GM12878 (cell line): ENCODE results near the gene LEPR. TPM values are rescaled to one million over a fixed set of nuclear protein-coding genes. Genes with fewer than 3 reads are reported as not detected.

ENCODE experiments used
- ATAC-seq: fragments of 200-7000 bp; cut with Tn5 transposase; 3 replicates; pipeline ENCODE4 v1.9.1; 2020; ENCODE audit warnings: mild to moderate bottlenecking, moderate library complexity
- BruUV-seq: library from RNA; stranded (reverse); fragments of 400-500 nt; replicated peaks from 2 replicates; lab custom pipeline; 2021; lab: Mats Ljungman, UMichigan
- CTCF ChIA-PET: fragments of 300-600 bp; sonication (Branson Sonifier 250); formaldehyde crosslinking; extraction: SDS; loops from one replicate; lab custom pipeline; 2021; ENCODE audit warnings: inconsistent platforms; lab: Yijun Ruan, JAX
- POLR2A ChIA-PET: fragments of 350-600 bp; formaldehyde crosslinking; extraction: SDS; loops from one replicate; lab custom pipeline; 2021; ENCODE audit warnings: inconsistent platforms; lab: Charles Lee
- RAD21 ChIA-PET: fragments of 300-600 bp; sonication (Branson Sonifier 250); formaldehyde crosslinking; loops from one replicate; lab custom pipeline; 2023; ENCODE audit warnings: antibody characterized with exemption; ENCODE audit not compliant: unreplicated experiment; lab: Charles Lee
- SMC1A ChIA-PET: fragments of 300-600 bp; sonication (Branson Sonifier 250); formaldehyde crosslinking; loops from one replicate; lab custom pipeline; 2023; ENCODE audit not compliant: unreplicated experiment, uncharacterized antibody; lab: Charles Lee
- DNase-seq: peaks from one replicate; pipeline ENCODE4 v3.0.0-alpha.2; 2011; ENCODE audit warnings: low read depth, low spot score
- FAIRE-seq: peaks from 3 replicates; lab custom pipeline; 2011; peaks lifted over from hg19 to GRCh38; lab: Jason Lieb, UNC
- H2AFZ ChIP-seq: 2 replicates; pipeline ENCODE4 v1.6.0; 2011; ENCODE audit warnings: low read depth, low read length, control low read depth; ENCODE audit not compliant: control insufficient read depth
- H3K27ac ChIP-seq: 2 replicates; pipeline ENCODE4 v1.5.1; 2011; ENCODE audit warnings: control low read depth; ENCODE audit not compliant: control insufficient read depth, insufficient read depth
- H3K27me3 ChIP-seq, 2 experiments: replicated peaks in 1 of 2; 2 replicates each; pipeline versions ENCODE4 v1.6.0 to v1.6.1; 2011; ENCODE audit warnings: low read length in 1 of 2; ENCODE audit not compliant: control insufficient read depth in 2 of 2, insufficient read depth in 2 of 2
- H3K36me3 ChIP-seq, 2 experiments: 2 replicates each; pipeline ENCODE4 v1.5.1; 2011; ENCODE audit warnings: low read length in 1 of 2; ENCODE audit not compliant: control insufficient read depth in 2 of 2, insufficient read depth in 2 of 2
- H3K4me1 ChIP-seq: 2 replicates; pipeline ENCODE4 v1.6.1; 2011; ENCODE audit warnings: mild to moderate bottlenecking, low read length, moderate library complexity, mixed read lengths; ENCODE audit not compliant: control insufficient read depth, insufficient read depth
- H3K4me2 ChIP-seq: 2 replicates; pipeline ENCODE4 v1.6.0; 2011; ENCODE audit warnings: control low read depth; ENCODE audit not compliant: control insufficient read depth, insufficient read depth
- H3K4me3 ChIP-seq: fragments of 200-600 bp; sonication (generic); 2 replicates; pipeline ENCODE4 v1.5.1; 2016
- H3K79me2 ChIP-seq: 2 replicates; pipeline ENCODE4 v1.6.0; 2011; ENCODE audit warnings: low read length; ENCODE audit not compliant: control insufficient read depth, insufficient read depth
- H3K9ac ChIP-seq: 2 replicates; pipeline ENCODE4 v1.8.0; 2011; ENCODE audit warnings: low read length, control low read depth, mixed read lengths; ENCODE audit not compliant: control insufficient read depth, insufficient read depth
- H3K9me3 ChIP-seq: replicated peaks from 3 replicates; pipeline ENCODE4 v1.5.1; 2011; ENCODE audit warnings: mild to moderate bottlenecking, low read length; ENCODE audit not compliant: control insufficient read depth, insufficient read depth
- H4K20me1 ChIP-seq: 2 replicates; pipeline ENCODE4 v1.6.0; 2011; ENCODE audit not compliant: control insufficient read depth, insufficient read depth
- E4F1 ChIP-seq: fragments of 450-650 bp; IDR thresholded peaks from 2 replicates; pipeline ENCODE4 v1.6.1; 2018; ENCODE audit warnings: borderline replicate concordance, mild to moderate bottlenecking; ENCODE audit not compliant: partially characterized antibody
- ETV6 ChIP-seq, 2 experiments: fragments of 450-650 bp in 1 of 2; IDR thresholded peaks in 1 of 2; conservative IDR thresholded peaks in 1 of 2; 2 replicates each; pipeline ENCODE4 v1.6.1; 2014; ENCODE audit warnings: antibody characterized with exemption in 1 of 2, borderline replicate concordance in 1 of 2, low read depth in 1 of 2, mild to moderate bottlenecking in 1 of 2, moderate library complexity in 1 of 2
- GABPA ChIP-seq: IDR thresholded peaks from 2 replicates; pipeline ENCODE4 v1.6.1; 2014; ENCODE audit warnings: antibody characterized with exemption, low read depth, mild to moderate bottlenecking, inconsistent platforms
- IRF5 ChIP-seq: fragments of 450-650 bp; IDR thresholded peaks from 2 replicates; pipeline ENCODE4 v1.6.1; 2017; ENCODE audit warnings: borderline replicate concordance
- MYC ChIP-seq: IDR thresholded peaks from 2 replicates; pipeline ENCODE4 v1.6.1; 2011; ENCODE audit warnings: mild to moderate bottlenecking, low read length, moderate library complexity, inconsistent platforms; ENCODE audit not compliant: insufficient read depth, insufficient replicate concordance, insufficient read length, severe bottlenecking
- NFYA ChIP-seq: IDR thresholded peaks from 2 replicates; pipeline ENCODE4 v1.6.1; 2011; ENCODE audit warnings: low read depth, mild to moderate bottlenecking, low read length, improper control_type of control experiment, borderline replicate concordance
- PML ChIP-seq: IDR thresholded peaks from 2 replicates; pipeline ENCODE4 v1.6.1; 2012; ENCODE audit warnings: low read length, inconsistent platforms
- POU2F2 ChIP-seq: IDR thresholded peaks from 3 replicates; pipeline ENCODE4 v1.6.1; 2011; ENCODE audit warnings: low read depth, mild to moderate bottlenecking, low read length, borderline replicate concordance
- RBBP5 ChIP-seq: fragments of 200-600 bp; sonication (generic); conservative IDR thresholded peaks from 2 replicates; pipeline ENCODE4 v1.6.1; 2016
- SIN3A ChIP-seq: IDR thresholded peaks from 2 replicates; pipeline ENCODE4 v1.6.1; 2012; ENCODE audit warnings: low read depth, low read length, improper control_type of control experiment
- ZNF217 ChIP-seq: fragments of 450-650 bp; IDR thresholded peaks from 2 replicates; pipeline ENCODE4 v1.6.1; 2017; ENCODE audit warnings: antibody characterized with exemption, mild to moderate bottlenecking
- WGBS: methylation state at CpG from one replicate; pipeline ENCODE4 v1.1.6; 2016; ENCODE audit warnings: low lambda C conversion rate; ENCODE audit not compliant: insufficient replicate concordance, insufficient coverage; ENCODE audit errors: missing lambda C conversion rate; 5-methylcytosine and 5-hydroxymethylcytosine counted together
- in situ Hi-C: fragments of 300-500 bp; cut with MboI; formaldehyde crosslinking; loops from 9 replicates; pipeline ENCODE4 v1.14.3; 2018; ENCODE audit warnings: mixed read lengths
- intact Hi-C: fragments of 100-400 bp; cut with micrococcal nuclease; formaldehyde crosslinking; loops from one replicate; pipeline ENCODE4 v1.14.2; 2022; ENCODE audit not compliant: unreplicated experiment
- polyA plus RNA-seq, 11 experiments: library from polyadenylated mRNA; depleted of rRNA in 4 of 11; unstranded in 6 of 11; stranded (reverse) in 5 of 11; fragments of >200 nt; fragmentation: Nextera tagmentation in 4 of 11; fragmentation: Illumina TruSeq in 1 of 11; extraction: Ambion mirVana in 4 of 11; extraction: Trizol in 1 of 11; gene quantifications; 1 replicate in 1 of 11; 2 replicates in 10 of 11; pipeline versions ENCODE4 v1.2.1 to v1.2.3, GENCODE V29; 2011 to 2016; ENCODE audit warnings: inconsistent platforms in 2 of 11, missing spikeins in 2 of 11, low read depth in 1 of 11
- total RNA-seq, 4 experiments: library from RNA; depleted of rRNA in 3 of 4; stranded (reverse); fragments of >200 nt in 3 of 4; fragmentation: Illumina TruSeq in 1 of 4; extraction: Trizol in 1 of 4; gene quantifications; 2 replicates each; pipeline versions ENCODE4 v1.2.1 to v1.2.3, GENCODE V29; 2013 to 2021
- TF ChIP-seq, protein P1 (sequence below): fragments of 450-650 bp; IDR thresholded peaks from 2 replicates; pipeline ENCODE4 v1.6.1; 2017; ENCODE audit warnings: low read depth, mild to moderate bottlenecking, moderate library complexity
- TF ChIP-seq, protein P2 (sequence below): IDR thresholded peaks from 2 replicates; pipeline ENCODE4 v1.6.1; 2011; ENCODE audit warnings: low read depth, mild to moderate bottlenecking, low read length, moderate library complexity, borderline replicate concordance; ENCODE audit errors: extremely low read depth
- TF ChIP-seq, protein P3 (sequence below): fragments of 450-650 bp; IDR thresholded peaks from 2 replicates; pipeline ENCODE4 v1.6.1; 2017; ENCODE audit warnings: mild to moderate bottlenecking
- TF ChIP-seq, protein P4 (sequence below): IDR thresholded peaks from 2 replicates; pipeline ENCODE4 v1.6.1; 2012; ENCODE audit warnings: low read length, inconsistent platforms

LEPR gene
- total and polyA plus RNA-seq, 10 of the 15 experiments (the other 5 are each of a cell fraction or from before 2014, with no cell fraction given), result 0.49 to 3.7 (median 1.2) TPM

DNA sequence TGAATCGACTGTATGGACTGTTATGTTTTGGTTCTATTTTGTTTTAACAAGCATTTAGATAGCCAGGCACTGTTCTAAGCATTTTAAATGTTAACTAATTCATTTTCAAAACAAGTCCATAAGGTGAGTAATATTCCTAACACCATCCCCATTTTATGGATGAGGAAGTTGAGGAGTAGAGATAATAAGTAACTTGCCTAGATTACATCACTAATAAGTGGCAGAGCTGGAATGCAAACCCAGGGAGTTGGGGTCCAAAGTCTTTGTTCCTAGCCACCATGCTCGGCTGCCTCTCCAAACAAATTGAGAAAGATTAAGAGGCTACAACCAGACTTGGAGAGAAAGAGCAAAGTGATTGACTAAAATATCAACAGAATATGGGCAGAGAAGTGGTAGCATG is 12.6 kb upstream of the LEPR start:
- ChIA-PET CTCF (no interaction called here), RAD21 (no interaction called here), SMC1A (interaction anchor here (0.7 kb wide), 1 partner anchor 16 kb away, joined by 3 read pairs; no protein-coding TSS in a partner anchor)
- TF ChIP-seq SIN3A (no peak), POU2F2 (no peak), MYC (no peak), NFYA (no peak), RBBP5 (no peak), ZNF217 (no peak), IRF5 (no peak), ETV6 (conservative IDR thresholded peaks at IDR 0.05 in 1 of 2, IDR thresholded peaks at IDR 0.05 in 1 of 2; ENCODE audit: borderline replicate concordance in 1 of 2, low read depth in 1 of 2) (no peak), E4F1 (no peak), PML (no peak), GABPA (no peak)
- TF ChIP-seq, protein P1, sequence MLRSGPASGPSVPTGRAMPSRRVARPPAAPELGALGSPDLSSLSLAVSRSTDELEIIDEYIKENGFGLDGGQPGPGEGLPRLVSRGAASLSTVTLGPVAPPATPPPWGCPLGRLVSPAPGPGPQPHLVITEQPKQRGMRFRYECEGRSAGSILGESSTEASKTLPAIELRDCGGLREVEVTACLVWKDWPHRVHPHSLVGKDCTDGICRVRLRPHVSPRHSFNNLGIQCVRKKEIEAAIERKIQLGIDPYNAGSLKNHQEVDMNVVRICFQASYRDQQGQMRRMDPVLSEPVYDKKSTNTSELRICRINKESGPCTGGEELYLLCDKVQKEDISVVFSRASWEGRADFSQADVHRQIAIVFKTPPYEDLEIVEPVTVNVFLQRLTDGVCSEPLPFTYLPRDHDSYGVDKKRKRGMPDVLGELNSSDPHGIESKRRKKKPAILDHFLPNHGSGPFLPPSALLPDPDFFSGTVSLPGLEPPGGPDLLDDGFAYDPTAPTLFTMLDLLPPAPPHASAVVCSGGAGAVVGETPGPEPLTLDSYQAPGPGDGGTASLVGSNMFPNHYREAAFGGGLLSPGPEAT, result no peak
- TF ChIP-seq, protein P2, sequence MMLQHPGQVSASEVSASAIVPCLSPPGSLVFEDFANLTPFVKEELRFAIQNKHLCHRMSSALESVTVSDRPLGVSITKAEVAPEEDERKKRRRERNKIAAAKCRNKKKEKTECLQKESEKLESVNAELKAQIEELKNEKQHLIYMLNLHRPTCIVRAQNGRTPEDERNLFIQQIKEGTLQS, result no peak
- TF ChIP-seq, protein P3, sequence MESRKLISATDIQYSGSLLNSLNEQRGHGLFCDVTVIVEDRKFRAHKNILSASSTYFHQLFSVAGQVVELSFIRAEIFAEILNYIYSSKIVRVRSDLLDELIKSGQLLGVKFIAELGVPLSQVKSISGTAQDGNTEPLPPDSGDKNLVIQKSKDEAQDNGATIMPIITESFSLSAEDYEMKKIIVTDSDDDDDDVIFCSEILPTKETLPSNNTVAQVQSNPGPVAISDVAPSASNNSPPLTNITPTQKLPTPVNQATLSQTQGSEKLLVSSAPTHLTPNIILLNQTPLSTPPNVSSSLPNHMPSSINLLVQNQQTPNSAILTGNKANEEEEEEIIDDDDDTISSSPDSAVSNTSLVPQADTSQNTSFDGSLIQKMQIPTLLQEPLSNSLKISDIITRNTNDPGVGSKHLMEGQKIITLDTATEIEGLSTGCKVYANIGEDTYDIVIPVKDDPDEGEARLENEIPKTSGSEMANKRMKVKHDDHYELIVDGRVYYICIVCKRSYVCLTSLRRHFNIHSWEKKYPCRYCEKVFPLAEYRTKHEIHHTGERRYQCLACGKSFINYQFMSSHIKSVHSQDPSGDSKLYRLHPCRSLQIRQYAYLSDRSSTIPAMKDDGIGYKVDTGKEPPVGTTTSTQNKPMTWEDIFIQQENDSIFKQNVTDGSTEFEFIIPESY, result no peak
- TF ChIP-seq, protein P4, sequence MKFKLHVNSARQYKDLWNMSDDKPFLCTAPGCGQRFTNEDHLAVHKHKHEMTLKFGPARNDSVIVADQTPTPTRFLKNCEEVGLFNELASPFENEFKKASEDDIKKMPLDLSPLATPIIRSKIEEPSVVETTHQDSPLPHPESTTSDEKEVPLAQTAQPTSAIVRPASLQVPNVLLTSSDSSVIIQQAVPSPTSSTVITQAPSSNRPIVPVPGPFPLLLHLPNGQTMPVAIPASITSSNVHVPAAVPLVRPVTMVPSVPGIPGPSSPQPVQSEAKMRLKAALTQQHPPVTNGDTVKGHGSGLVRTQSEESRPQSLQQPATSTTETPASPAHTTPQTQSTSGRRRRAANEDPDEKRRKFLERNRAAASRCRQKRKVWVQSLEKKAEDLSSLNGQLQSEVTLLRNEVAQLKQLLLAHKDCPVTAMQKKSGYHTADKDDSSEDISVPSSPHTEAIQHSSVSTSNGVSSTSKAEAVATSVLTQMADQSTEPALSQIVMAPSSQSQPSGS, result no peak

More for the DNA sequence above, 12.6 kb upstream of the LEPR start:
- BruUV-seq, result no TSS peak
- H2AFZ ChIP-seq, result no peak overlapping the region
- no peaks in the 10 kb centered on the region for H3K27me3 ChIP-seq
- no peak for DNase-seq
- no peak overlapping the region for H3K4me2 ChIP-seq
- no peak overlapping the region for H3K9ac ChIP-seq
- no peak overlapping the region for H3K4me3 ChIP-seq
- H4K20me1 ChIP-seq, result no peaks in the 10 kb centered on the region; the same call in 1 of the 2 replicates
- ATAC-seq, result no peak
- 50% methylated on average over 2 of the region's 2 CpGs for WGBS
- intact Hi-C loops, result no loop called here
- no peaks in the 10 kb centered on the region for H3K79me2 ChIP-seq
- POLR2A ChIA-PET, result no interaction called here
- no peak for FAIRE-seq
- H3K36me3 ChIP-seq, result no peaks in the 10 kb centered on the region
- no peaks in the 10 kb centered on the region for H3K4me1 ChIP-seq
- in situ Hi-C loops, result no loop called here
- no peak overlapping the region for H3K27ac ChIP-seq
- H3K9me3 ChIP-seq, result no peaks in the 10 kb centered on the region
